Measurements from ENCODE around the gene TRIM33.

Gene TRIM33

GRCh38 chr1:114379987-114380386 is 131.0 kb downstream of the TRIM33 start:
- peaks cover 10% of the 10 kb centered on the region for H3K9me3 ChIP-seq (ENCODE audit: control insufficient read depth, insufficient read depth, low read length)
- no peaks in the 10 kb centered on the region for H3F3A ChIP-seq (ENCODE audit: control insufficient read depth, insufficient read depth)
- no peak overlapping the region for H3K4me2 ChIP-seq (ENCODE audit: low read length)

GRCh38 chr1:114379358-114379757 is 131.6 kb downstream of the TRIM33 start:
- Histone ChIP-seq H3K27me3 (ENCODE audit: control insufficient read depth, low read length) (no peaks in the 10 kb centered on the region), H3K9me2 (replicated peaks; ENCODE audit: control insufficient read depth, low read length) (no peaks in the 10 kb centered on the region), H3K27ac (ENCODE audit: low read depth, low read length) (no peak overlapping the region), H3K9me3 (ENCODE audit: control insufficient read depth, insufficient read depth, low read length) (peaks cover 10% of the 10 kb centered on the region), H3K79me2 (ENCODE audit: control insufficient read depth, low read length) (no peaks in the 10 kb centered on the region), H3K36me3 (ENCODE audit: control insufficient read depth, low read length) (no peaks in the 10 kb centered on the region), H3K4me3 (ENCODE audit: low read length) (no peak overlapping the region), H3F3A (ENCODE audit: control insufficient read depth, insufficient read depth) (no peaks in the 10 kb centered on the region), H3K4me1 (ENCODE audit: control insufficient read depth, low read length) (no peaks in the 10 kb centered on the region), H4K20me1 (ENCODE audit: control insufficient read depth, insufficient read depth, low read depth, low read length) (no peaks in the 10 kb centered on the region), H3K4me2 (ENCODE audit: low read length) (no peak overlapping the region)
- TF ChIP-seq EZH2phosphoT487 (IDR thresholded peaks at IDR 0.05; ENCODE audit: borderline replicate concordance, low read length): no peak
- TF ChIP-seq, protein P1, sequence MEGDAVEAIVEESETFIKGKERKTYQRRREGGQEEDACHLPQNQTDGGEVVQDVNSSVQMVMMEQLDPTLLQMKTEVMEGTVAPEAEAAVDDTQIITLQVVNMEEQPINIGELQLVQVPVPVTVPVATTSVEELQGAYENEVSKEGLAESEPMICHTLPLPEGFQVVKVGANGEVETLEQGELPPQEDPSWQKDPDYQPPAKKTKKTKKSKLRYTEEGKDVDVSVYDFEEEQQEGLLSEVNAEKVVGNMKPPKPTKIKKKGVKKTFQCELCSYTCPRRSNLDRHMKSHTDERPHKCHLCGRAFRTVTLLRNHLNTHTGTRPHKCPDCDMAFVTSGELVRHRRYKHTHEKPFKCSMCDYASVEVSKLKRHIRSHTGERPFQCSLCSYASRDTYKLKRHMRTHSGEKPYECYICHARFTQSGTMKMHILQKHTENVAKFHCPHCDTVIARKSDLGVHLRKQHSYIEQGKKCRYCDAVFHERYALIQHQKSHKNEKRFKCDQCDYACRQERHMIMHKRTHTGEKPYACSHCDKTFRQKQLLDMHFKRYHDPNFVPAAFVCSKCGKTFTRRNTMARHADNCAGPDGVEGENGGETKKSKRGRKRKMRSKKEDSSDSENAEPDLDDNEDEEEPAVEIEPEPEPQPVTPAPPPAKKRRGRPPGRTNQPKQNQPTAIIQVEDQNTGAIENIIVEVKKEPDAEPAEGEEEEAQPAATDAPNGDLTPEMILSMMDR (IDR thresholded peaks at IDR 0.05; ENCODE audit: low read depth, low read length, poor library complexity, severe bottlenecking): no peak

More at GRCh38 chr1:114379987-114380386, 131.0 kb downstream of the TRIM33 start:
- no peaks in the 10 kb centered on the region for H3K79me2 ChIP-seq (ENCODE audit: control insufficient read depth, low read length)
- H3K4me3 ChIP-seq (ENCODE audit: low read length): no peak overlapping the region
- H3K9me2 ChIP-seq (replicated peaks; ENCODE audit: control insufficient read depth, low read length): no peaks in the 10 kb centered on the region
- H3K27ac ChIP-seq (ENCODE audit: low read depth, low read length): no peak overlapping the region
- no peaks in the 10 kb centered on the region for H3K36me3 ChIP-seq (ENCODE audit: control insufficient read depth, low read length)
- no peaks in the 10 kb centered on the region for H3K27me3 ChIP-seq (ENCODE audit: control insufficient read depth, low read length)
- no peaks in the 10 kb centered on the region for H3K4me1 ChIP-seq (ENCODE audit: control insufficient read depth, low read length)
- no peak for TF ChIP-seq EZH2phosphoT487 (IDR thresholded peaks at IDR 0.05; ENCODE audit: borderline replicate concordance, low read length)
- TF ChIP-seq, protein P1 (IDR thresholded peaks at IDR 0.05; ENCODE audit: low read depth, low read length, poor library complexity, severe bottlenecking): no peak
- no peaks in the 10 kb centered on the region for H4K20me1 ChIP-seq (ENCODE audit: control insufficient read depth, insufficient read depth, low read depth, low read length)

DNA sequence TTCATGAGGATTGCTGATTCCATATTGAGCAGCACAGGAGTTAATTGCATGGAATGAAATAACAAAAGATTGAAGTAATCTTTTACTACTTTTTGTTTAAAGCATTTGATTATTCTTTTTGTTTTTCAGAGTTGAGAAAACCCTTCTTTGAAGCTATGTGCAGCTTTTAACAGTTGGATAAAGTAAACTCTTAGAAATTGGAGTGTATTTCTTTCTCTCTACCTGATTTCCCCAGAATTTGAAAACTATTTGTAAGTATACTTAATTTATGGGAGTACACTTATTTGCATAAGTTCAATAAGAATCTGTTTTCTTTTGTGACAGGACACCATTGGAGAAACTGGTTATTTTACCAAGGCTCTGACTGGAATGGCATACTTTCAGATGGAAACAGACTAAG is 133.6 kb downstream of the TRIM33 start:
- Histone ChIP-seq H3K9me3 (ENCODE audit: control insufficient read depth, insufficient read depth, low read length) (peaks cover 15% of the 10 kb centered on the region), H3K79me2 (ENCODE audit: control insufficient read depth, low read length) (no peaks in the 10 kb centered on the region), H3F3A (ENCODE audit: control insufficient read depth, insufficient read depth) (no peaks in the 10 kb centered on the region), H3K4me1 (ENCODE audit: control insufficient read depth, low read length) (no peaks in the 10 kb centered on the region), H3K4me2 (ENCODE audit: low read length) (no peak overlapping the region), H3K27ac (ENCODE audit: low read depth, low read length) (no peak overlapping the region), H4K20me1 (ENCODE audit: control insufficient read depth, insufficient read depth, low read depth, low read length) (no peaks in the 10 kb centered on the region), H3K9me2 (replicated peaks; ENCODE audit: control insufficient read depth, low read length) (no peaks in the 10 kb centered on the region), H3K36me3 (ENCODE audit: control insufficient read depth, low read length) (no peaks in the 10 kb centered on the region), H3K4me3 (ENCODE audit: low read length) (no peak overlapping the region), H3K27me3 (ENCODE audit: control insufficient read depth, low read length) (no peaks in the 10 kb centered on the region)
- TF ChIP-seq, protein P1 (IDR thresholded peaks at IDR 0.05; ENCODE audit: low read depth, low read length, poor library complexity, severe bottlenecking): no peak
- TF ChIP-seq EZH2phosphoT487 (IDR thresholded peaks at IDR 0.05; ENCODE audit: borderline replicate concordance, low read length): no peak

Measured in DOHH2 (cell line).